Activated T-cell treated with anti-CD3 and anti-CD28 coated beads, Interleukin-2, amount 50 U/mL, for 72 hours (primary cell): Measurements from ENCODE around the gene YARS1. TPM values are rescaled to one million over a fixed set of nuclear protein-coding genes. Genes with fewer than 3 reads are reported as not detected.
A peak's percentile ranks its signal among the peaks of the same experiment; 100 is the strongest.

Source experiments
- ATAC-seq, 2 donors: fragments of 150-1000 bp; cut with Tn5 transposase; replicated peaks in 1 of 2; 2 replicates each; pipeline ENCODE4 v1.10.0; 2021; ENCODE audit warnings: moderate library complexity in 2 of 2, mild to moderate bottlenecking in 1 of 2
- DNase-seq, 2 donors: peaks; one replicate each; pipeline ENCODE4 v3.0.0; 2021 to 2022; ENCODE audit warnings: mixed read lengths in 1 of 2
- H3K27ac Mint-ChIP-seq: one replicate; pipeline ENCODE4 v1.8.0; 2022; ENCODE audit warnings: mild to moderate bottlenecking, moderate library complexity, mixed read lengths
- H3K27me3 Mint-ChIP-seq: one replicate; pipeline ENCODE4 v1.8.0; 2022; ENCODE audit warnings: low read depth, mixed read lengths
- H3K36me3 Mint-ChIP-seq, 2 donors: one replicate each; pipeline ENCODE4 v1.8.0; 2022; ENCODE audit warnings: mixed read lengths in 2 of 2, mild to moderate bottlenecking in 1 of 2; ENCODE audit not compliant: insufficient read depth in 2 of 2
- H3K4me1 Mint-ChIP-seq: one replicate; pipeline ENCODE4 v1.8.0; 2022; ENCODE audit warnings: low read depth, mixed read lengths
- H3K4me3 Mint-ChIP-seq, 2 donors: one replicate each; pipeline ENCODE4 v1.8.0; 2022; ENCODE audit warnings: mild to moderate bottlenecking in 2 of 2, mixed read lengths in 2 of 2, moderate library complexity in 2 of 2
- H3K9me3 Mint-ChIP-seq, 2 donors: one replicate each; pipeline ENCODE4 v1.8.0; 2022; ENCODE audit warnings: mixed read lengths in 2 of 2
- total RNA-seq, 2 donors: library from RNA; stranded (reverse); gene quantifications; one replicate each; pipeline ENCODE4 v1.2.3, GENCODE V29; 2022

YARS1 gene
- total RNA-seq, 2 donors from 2014 or later, result 341 to 388 TPM

DNA sequence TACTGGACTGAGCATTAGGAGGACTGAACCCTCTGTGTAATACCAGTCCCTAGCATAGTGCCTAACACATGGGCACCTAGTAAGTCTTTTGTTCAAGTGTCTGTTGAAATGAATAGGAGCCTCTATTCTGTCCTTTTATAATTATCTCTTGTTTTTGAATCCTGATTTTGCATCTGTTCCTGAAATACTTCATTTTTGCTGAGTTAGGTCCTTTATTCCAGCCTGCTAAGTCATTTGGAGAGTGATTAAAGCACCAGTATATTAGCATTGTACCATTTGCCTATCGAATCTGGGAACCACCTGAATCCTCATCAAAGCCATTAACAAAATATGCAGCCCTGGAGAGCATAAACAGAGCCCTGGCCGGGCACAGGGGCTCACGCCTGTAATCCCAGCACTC, 32.3 kb downstream of the YARS1 start:
- Mint-ChIP-seq H3K27me3 (no peaks in the 10 kb centered on the region), H3K36me3 (peaks cover 10 to 38% of the 10 kb centered on the region in 2 donors), H3K27ac (no peak overlapping the region), H3K9me3 (no peaks in the 10 kb centered on the region), H3K4me3 (no peak overlapping the region), H3K4me1 (no peaks in the 10 kb centered on the region)
- ATAC-seq (no peak), DNase-seq (no peak)

- no peaks in the 10 kb centered on the region for H3K27me3 Mint-ChIP-seq
- H3K4me3 Mint-ChIP-seq, result no peak overlapping the region
- H3K36me3 Mint-ChIP-seq, result peaks cover 10 to 39% of the 10 kb centered on the region in 2 donors
- DNase-seq (no peak), ATAC-seq (no peak)
- H3K9me3 Mint-ChIP-seq, result no peaks in the 10 kb centered on the region
- no peak overlapping the region for H3K27ac Mint-ChIP-seq
- H3K4me1 Mint-ChIP-seq, result no peaks in the 10 kb centered on the region
Measured at GRCh38 chr1:32783851-32784250, 33.3 kb downstream of the YARS1 start.

- DNase-seq (no peak), ATAC-seq (no peak)
- Mint-ChIP-seq H3K4me3 (no peak overlapping the region), H3K9me3 (no peaks in the 10 kb centered on the region), H3K27me3 (no peaks in the 10 kb centered on the region), H3K36me3 (peaks cover 10 to 40% of the 10 kb centered on the region in 2 donors), H3K4me1 (peaks cover 5% of the 10 kb centered on the region), H3K27ac (no peak overlapping the region)
Measured at GRCh38 chr1:32782086-32782485, 35.1 kb downstream of the YARS1 start.

GRCh38 chr1:32780628-32781234, 36.4 kb downstream of the YARS1 start:
- Mint-ChIP-seq H3K4me1 (peaks cover 13% of the 10 kb centered on the region), H3K27me3 (no peaks in the 10 kb centered on the region), H3K27ac (no peak overlapping the region), H3K9me3 (no peaks in the 10 kb centered on the region), H3K36me3 (peaks cover 10 to 40% of the 10 kb centered on the region in 2 donors), H3K4me3 (no peak overlapping the region)
- ATAC-seq (no peak), DNase-seq (no peak)

- no peaks in the 10 kb centered on the region for H3K27me3 Mint-ChIP-seq
- peaks cover 8 to 37% of the 10 kb centered on the region in 2 donors for H3K36me3 Mint-ChIP-seq
- no peak for ATAC-seq
- peaks cover 19% of the 10 kb centered on the region for H3K4me1 Mint-ChIP-seq
- H3K27ac Mint-ChIP-seq, result no peak overlapping the region
- H3K4me3 Mint-ChIP-seq, result no peak overlapping the region
- no peak for DNase-seq
- H3K9me3 Mint-ChIP-seq, result no peaks in the 10 kb centered on the region
Measured at GRCh38 chr1:32780005-32780404, 37.2 kb downstream of the YARS1 start.

DNA sequence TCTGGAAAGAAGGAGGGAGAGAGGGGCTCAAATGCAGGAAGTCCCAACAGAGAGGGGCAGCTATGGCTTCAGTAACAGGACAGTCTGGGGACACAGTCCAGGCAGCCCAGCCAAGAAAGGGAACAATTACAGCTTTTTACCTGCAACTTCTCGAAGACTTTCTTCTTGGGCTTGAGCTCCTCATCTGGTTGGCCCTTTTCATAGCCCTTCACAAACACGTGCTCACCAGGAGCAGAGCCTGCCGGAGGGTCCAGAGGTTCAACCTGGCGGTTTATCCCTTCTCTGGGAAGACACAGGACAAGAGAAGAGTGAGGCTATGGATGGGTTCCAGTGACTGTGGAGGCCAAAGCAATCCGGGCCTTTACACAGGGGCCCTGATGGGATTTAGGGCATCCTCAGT, 37.9 kb downstream of the YARS1 start:
- peaks cover 23% of the 10 kb centered on the region for H3K4me1 Mint-ChIP-seq
- DNase-seq (no peak), ATAC-seq (no peak)
- no peaks in the 10 kb centered on the region for H3K9me3 Mint-ChIP-seq
- H3K27ac Mint-ChIP-seq, result no peak overlapping the region
- no peaks in the 10 kb centered on the region for H3K27me3 Mint-ChIP-seq
- peaks cover 4 to 34% of the 10 kb centered on the region in 2 donors for H3K36me3 Mint-ChIP-seq
- no peak overlapping the region for H3K4me3 Mint-ChIP-seq

- Mint-ChIP-seq H3K27ac (no peak overlapping the region), H3K9me3 (no peaks in the 10 kb centered on the region), H3K27me3 (no peaks in the 10 kb centered on the region), H3K4me1 (peaks cover 33% of the 10 kb centered on the region), H3K4me3 (no peak overlapping the region), H3K36me3 (peaks cover 1 to 23% of the 10 kb centered on the region in 2 donors)
- DNase-seq (no peak), ATAC-seq (no peak)
Measured at GRCh38 chr1:32775640-32776337, 41.4 kb downstream of the YARS1 start.

GRCh38 chr1:32774950-32775634, 42.1 kb downstream of the YARS1 start:
- Mint-ChIP-seq H3K9me3 (no peaks in the 10 kb centered on the region), H3K27me3 (no peaks in the 10 kb centered on the region), H3K27ac (no peak overlapping the region), H3K4me3 (no peak overlapping the region), H3K4me1 (peaks cover 33% of the 10 kb centered on the region), H3K36me3 (peaks cover 1 to 17% of the 10 kb centered on the region in 2 donors)
- ATAC-seq (no peak), DNase-seq (no peak)

DNA sequence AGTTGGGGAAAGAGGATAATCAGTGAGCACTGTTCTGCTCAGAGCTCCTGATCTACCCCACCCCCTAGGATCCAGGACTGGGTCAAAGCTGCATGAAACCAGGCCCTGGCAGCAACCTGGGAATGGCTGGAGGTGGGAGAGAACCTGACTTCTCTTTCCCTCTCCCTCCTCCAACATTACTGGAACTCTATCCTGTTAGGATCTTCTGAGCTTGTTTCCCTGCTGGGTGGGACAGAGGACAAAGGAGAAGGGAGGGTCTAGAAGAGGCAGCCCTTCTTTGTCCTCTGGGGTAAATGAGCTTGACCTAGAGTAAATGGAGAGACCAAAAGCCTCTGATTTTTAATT, 42.7 kb downstream of the YARS1 start:
- Mint-ChIP-seq H3K27ac (no peak overlapping the region), H3K9me3 (no peaks in the 10 kb centered on the region), H3K4me3 (no peak overlapping the region), H3K4me1 (peaks cover 33% of the 10 kb centered on the region), H3K36me3 (peaks cover 1 to 14% of the 10 kb centered on the region in 2 donors), H3K27me3 (no peaks in the 10 kb centered on the region)
- ATAC-seq (no peak), DNase-seq (no peak)

DNA sequence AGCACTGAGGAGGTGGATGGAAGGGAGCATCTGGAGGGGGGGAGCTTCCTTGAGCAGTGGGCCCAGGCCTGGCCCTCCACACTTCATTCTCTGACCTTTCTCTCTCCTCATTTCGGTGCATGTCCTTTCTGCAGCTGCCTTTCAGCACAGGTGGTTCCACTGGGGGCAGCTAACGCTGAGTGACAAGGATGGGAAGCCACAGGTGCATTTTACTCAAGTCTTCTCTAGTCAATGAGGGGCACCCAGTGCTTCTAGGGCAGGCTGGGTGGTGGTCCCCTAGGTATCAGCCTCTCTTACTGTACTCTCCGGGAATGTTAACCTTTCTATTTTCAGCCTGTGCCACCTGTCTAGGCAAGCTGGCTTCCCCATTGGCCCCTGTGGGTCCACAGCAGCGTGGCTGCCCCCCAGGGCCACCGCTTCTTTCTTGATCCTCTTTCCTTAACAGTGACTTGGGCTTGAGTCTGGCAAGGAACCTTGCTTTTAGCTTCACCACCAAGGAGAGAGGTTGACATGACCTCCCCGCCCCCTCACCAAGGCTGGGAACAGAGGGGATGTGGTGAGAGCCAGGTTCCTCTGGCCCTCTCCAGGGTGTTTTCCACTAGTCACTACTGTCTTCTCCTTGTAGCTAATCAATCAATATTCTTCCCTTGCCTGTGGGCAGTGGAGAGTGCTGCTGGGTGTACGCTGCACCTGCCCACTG, 43.2 kb downstream of the YARS1 start:
- no peak overlapping the region for H3K4me3 Mint-ChIP-seq
- no peaks in the 10 kb centered on the region for H3K9me3 Mint-ChIP-seq
- DNase-seq (no peak), ATAC-seq (peak in 1 of 2 donors; percentile 1)
- H3K27ac Mint-ChIP-seq, result no peak overlapping the region
- H3K27me3 Mint-ChIP-seq, result no peaks in the 10 kb centered on the region
- peaks cover 1 to 13% of the 10 kb centered on the region in 2 donors for H3K36me3 Mint-ChIP-seq
- H3K4me1 Mint-ChIP-seq, result peaks cover 33% of the 10 kb centered on the region

DNA sequence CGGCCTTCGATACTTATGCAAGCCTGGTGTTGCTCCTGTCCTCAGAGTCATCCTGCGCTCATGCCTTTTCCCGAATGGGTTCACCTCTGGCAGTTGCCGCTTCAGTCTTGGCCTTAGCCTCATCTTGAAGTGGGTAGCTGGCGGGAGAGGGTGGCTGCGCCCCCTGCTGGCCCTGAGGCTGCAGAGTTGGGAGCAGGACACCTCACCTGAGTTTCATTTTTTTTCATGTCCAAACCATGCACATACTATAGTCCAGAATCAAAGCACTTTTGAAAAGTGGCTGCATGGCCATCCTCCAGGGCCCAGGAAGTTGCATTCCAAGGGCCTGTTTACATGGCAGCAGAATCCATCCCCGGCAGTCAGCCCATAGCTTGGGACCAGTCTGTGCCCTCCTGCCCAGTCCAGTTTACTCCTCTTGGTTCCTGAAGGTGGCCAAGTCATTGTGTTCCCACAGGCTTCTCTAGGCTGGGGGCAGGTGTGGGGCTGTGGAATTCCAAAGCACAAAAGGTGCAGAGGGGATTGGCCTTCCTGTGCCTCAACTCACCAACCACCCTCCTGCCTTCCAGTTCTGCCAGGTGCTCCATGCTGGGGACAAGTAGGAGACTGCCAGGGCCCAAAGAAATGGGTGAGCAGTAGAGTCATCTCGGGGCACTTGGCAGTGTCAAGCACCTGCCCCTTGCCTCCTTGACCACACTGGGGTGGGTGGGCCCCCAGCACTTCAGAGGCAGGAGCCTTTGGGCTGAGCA, 44.0 kb downstream of the YARS1 start:
- no peak overlapping the region for H3K27ac Mint-ChIP-seq
- peak; percentile 67 to 69 for ATAC-seq

DNA sequence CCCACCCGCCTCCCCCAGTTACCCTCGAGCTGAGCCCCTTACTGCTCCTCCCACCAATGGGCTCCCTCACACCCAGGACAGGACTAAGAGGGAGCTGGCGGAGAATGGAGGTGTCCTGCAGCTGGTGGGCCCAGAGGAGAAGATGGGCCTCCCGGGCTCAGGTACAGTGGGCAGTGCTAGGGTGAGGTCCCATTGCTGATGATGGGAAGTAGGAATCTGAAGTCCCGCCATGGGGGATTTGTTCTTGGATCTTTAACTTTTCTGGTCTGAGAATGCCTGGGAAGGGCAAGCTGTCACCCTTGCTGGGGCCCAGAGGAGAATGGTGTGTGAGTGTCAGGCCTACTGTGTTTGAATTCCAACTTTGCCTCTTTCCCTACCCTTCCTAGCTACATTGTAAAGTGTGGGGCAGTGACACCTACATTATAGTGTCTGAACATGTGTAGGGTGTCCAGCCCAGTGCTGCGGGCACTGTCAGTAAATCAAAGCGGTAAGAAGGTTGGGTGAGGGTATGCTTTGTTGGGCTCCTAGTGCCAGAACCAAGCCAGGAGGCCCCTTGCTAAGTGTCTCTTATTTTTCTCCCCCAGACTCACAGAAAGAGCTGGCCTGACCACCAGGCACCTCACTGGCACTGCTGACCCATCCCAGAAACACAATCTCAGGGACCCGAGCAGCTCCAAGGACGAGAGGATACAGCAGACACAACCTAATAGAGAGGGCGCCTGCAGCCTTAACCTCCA, 44.7 kb downstream of the YARS1 start:
- no peak for DNase-seq
- ATAC-seq, result peak in 1 of 2 donors; percentile 3
- no peaks in the 10 kb centered on the region for H3K27me3 Mint-ChIP-seq
- H3K9me3 Mint-ChIP-seq, result no peaks in the 10 kb centered on the region
- H3K4me3 Mint-ChIP-seq, result no peak overlapping the region
- H3K27ac Mint-ChIP-seq, result no peak overlapping the region
- peaks cover 0 to 8% of the 10 kb centered on the region in 2 donors for H3K36me3 Mint-ChIP-seq
- peaks cover 28% of the 10 kb centered on the region for H3K4me1 Mint-ChIP-seq

More for the DNA sequence above, 44.0 kb downstream of the YARS1 start:
- H3K36me3 Mint-ChIP-seq, result peaks cover 1 to 9% of the 10 kb centered on the region in 2 donors
- peak; percentile 73 to 83 for DNase-seq
- no peak overlapping the region for H3K4me3 Mint-ChIP-seq
- H3K4me1 Mint-ChIP-seq, result peaks cover 33% of the 10 kb centered on the region
- no peaks in the 10 kb centered on the region for H3K27me3 Mint-ChIP-seq
- no peaks in the 10 kb centered on the region for H3K9me3 Mint-ChIP-seq
